Natural killer cell (primary cell): Measurements from ENCODE around the gene SLC12A1. TPM values are rescaled to one million over a fixed set of nuclear protein-coding genes. Genes with fewer than 3 reads are reported as not detected.

Experiments
- ATAC-seq, 3 donors: fragments of 150-1000 bp in 2 of 3; fragments of 200-7000 bp in 1 of 3; cut with Tn5 transposase; 1 replicate in 1 of 3; 2 replicates in 2 of 3; pipeline ENCODE4 v1.10.0; 2021; ENCODE audit warnings: mild to moderate bottlenecking in 2 of 3, moderate library complexity in 2 of 3
- DNase-seq, 2 donors: peaks; one replicate each; pipeline versions ENCODE4 v3.0.0 to v3.0.0-alpha.2; 2013 to 2021; ENCODE audit warnings: mixed read lengths in 1 of 2
- H3K27ac ChIP-seq: one replicate; pipeline ENCODE4 v1.5.1; 2013; ENCODE audit warnings: mild to moderate bottlenecking, low read length
- H3K27me3 ChIP-seq: one replicate; pipeline ENCODE4 v1.6.1; 2013; ENCODE audit warnings: low read length; ENCODE audit not compliant: control insufficient read depth, insufficient read depth
- H3K36me3 ChIP-seq: one replicate; pipeline ENCODE4 v1.6.1; 2013; ENCODE audit warnings: low read length; ENCODE audit not compliant: control insufficient read depth, insufficient read depth
- H3K4me1 ChIP-seq: one replicate; pipeline ENCODE4 v1.6.1; 2013; ENCODE audit warnings: low read length; ENCODE audit not compliant: control insufficient read depth, insufficient read depth
- H3K4me3 ChIP-seq: one replicate; pipeline ENCODE4 v1.5.1; 2013; ENCODE audit warnings: low read length
- H3K9me3 ChIP-seq: one replicate; pipeline ENCODE4 v1.6.1; 2013; ENCODE audit warnings: low read length; ENCODE audit not compliant: control insufficient read depth, insufficient read depth
- H3K27ac Mint-ChIP-seq, 2 donors: one replicate each; pipeline ENCODE4 v1.8.0; 2022; ENCODE audit warnings: mild to moderate bottlenecking in 2 of 2, mixed read lengths in 2 of 2, moderate library complexity in 1 of 2
- H3K27me3 Mint-ChIP-seq, 2 donors: one replicate each; pipeline ENCODE4 v1.8.0; 2022; ENCODE audit warnings: low read depth in 2 of 2, mixed read lengths in 2 of 2
- H3K36me3 Mint-ChIP-seq: one replicate; pipeline ENCODE4 v1.8.0; 2022; ENCODE audit warnings: mixed read lengths
- H3K4me1 Mint-ChIP-seq, 2 donors: one replicate each; pipeline ENCODE4 v1.8.0; 2022; ENCODE audit warnings: mixed read lengths in 2 of 2
- H3K4me3 Mint-ChIP-seq: one replicate; pipeline ENCODE4 v1.8.0; 2022; ENCODE audit warnings: mild to moderate bottlenecking, moderate library complexity, mixed read lengths
- H3K9me3 Mint-ChIP-seq, 2 donors: one replicate each; pipeline ENCODE4 v1.8.0; 2022; ENCODE audit warnings: mixed read lengths in 2 of 2
- CTCF ChIP-seq: fragments of 200-600 bp; IDR thresholded peaks from one replicate; pipeline ENCODE4 v1.8.0; 2022; ENCODE audit warnings: antibody characterized with exemption
- WGBS: methylation state at CpG from one replicate; pipeline ENCODE4 v1.1.7; 2013; ENCODE audit warnings: missing lambda C conversion rate; ENCODE audit not compliant: insufficient coverage; 5-methylcytosine and 5-hydroxymethylcytosine counted together
- intact Hi-C: fragments of 100-400 bp; cut with micrococcal nuclease; formaldehyde crosslinking; loops from one replicate; pipeline ENCODE4 v1.14.2; 2022
- total RNA-seq, 4 donors: library from RNA; stranded (reverse); fragments of 120-200 nt in 1 of 4; gene quantifications; one replicate each; pipeline versions ENCODE4 v1.2.3 to v1.2.4, GENCODE V29; 2013 to 2022

The SLC12A1 gene
- total RNA-seq, 3 donors from 2014 or later (not counting 1 experiment from before 2014, with no cell fraction given) = not detected

DNA sequence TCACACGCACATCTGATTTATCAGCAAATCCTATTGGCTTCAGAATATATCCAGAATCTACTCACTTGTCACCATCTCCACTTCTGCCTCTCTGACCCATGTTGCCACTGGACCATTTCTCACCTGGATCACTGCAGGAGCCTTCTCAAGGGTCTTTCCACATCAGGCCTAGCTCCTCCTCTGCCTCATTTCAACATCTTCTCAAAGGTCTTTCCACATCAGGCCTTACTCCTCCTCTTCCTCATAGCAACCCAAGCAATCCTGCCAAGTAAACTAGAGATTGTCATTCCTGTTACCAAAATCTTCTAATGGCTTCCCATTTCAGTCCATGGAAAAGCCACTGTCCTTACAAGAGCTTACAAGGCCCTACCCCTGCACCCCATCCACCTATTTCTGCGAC, 107.1 kb downstream of the SLC12A1 start:
- H3K4me3 Mint-ChIP-seq = no peak overlapping the region
- ATAC-seq (no peak), DNase-seq (no peak)
- Histone ChIP-seq H3K27ac (no peak overlapping the region), H3K36me3 (no peaks in the 10 kb centered on the region), H3K4me3 (no peak overlapping the region), H3K27me3 (no peaks in the 10 kb centered on the region), H3K9me3 (no peaks in the 10 kb centered on the region), H3K4me1 (no peaks in the 10 kb centered on the region)
- WGBS = 88% methylated on average over 2 of the region's 2 CpGs
- H3K36me3 Mint-ChIP-seq = no peaks in the 10 kb centered on the region
- H3K27me3 Mint-ChIP-seq = peaks cover 0 to 7% of the 10 kb centered on the region in 2 donors
- intact Hi-C loops = no loop called here
- no peak overlapping the region for H3K27ac Mint-ChIP-seq
- TF ChIP-seq CTCF = no peak
- H3K4me1 Mint-ChIP-seq = no peaks in the 10 kb centered on the region
- H3K9me3 Mint-ChIP-seq = no peaks in the 10 kb centered on the region

GRCh38 chr15:48315041-48315440, 108.9 kb downstream of the SLC12A1 start:
- Mint-ChIP-seq H3K27ac (no peak overlapping the region), H3K9me3 (no peaks in the 10 kb centered on the region), H3K4me3 (no peak overlapping the region), H3K36me3 (no peaks in the 10 kb centered on the region), H3K4me1 (no peaks in the 10 kb centered on the region), H3K27me3 (peaks cover 0 to 7% of the 10 kb centered on the region in 2 donors)
- no peaks in the 10 kb centered on the region for H3K27me3 ChIP-seq
- TF ChIP-seq CTCF = no peak
- no peak overlapping the region for H3K4me3 ChIP-seq
- H3K27ac ChIP-seq = no peak overlapping the region
- WGBS = 93% methylated on average over 10 of the region's 10 CpGs
- intact Hi-C loops = no loop called here
- ATAC-seq (no peak), DNase-seq (no peak)
- H3K4me1 ChIP-seq = no peaks in the 10 kb centered on the region
- H3K36me3 ChIP-seq = no peaks in the 10 kb centered on the region
- H3K9me3 ChIP-seq = no peaks in the 10 kb centered on the region

- Histone ChIP-seq H3K36me3 (no peaks in the 10 kb centered on the region), H3K27ac (no peak overlapping the region), H3K4me1 (no peaks in the 10 kb centered on the region), H3K27me3 (no peaks in the 10 kb centered on the region), H3K4me3 (no peak overlapping the region), H3K9me3 (no peaks in the 10 kb centered on the region)
- Mint-ChIP-seq H3K4me3 (no peak overlapping the region), H3K27me3 (peaks cover 0 to 7% of the 10 kb centered on the region in 2 donors), H3K27ac (no peak overlapping the region), H3K4me1 (no peaks in the 10 kb centered on the region), H3K36me3 (no peaks in the 10 kb centered on the region), H3K9me3 (no peaks in the 10 kb centered on the region)
- DNase-seq = no peak
- TF ChIP-seq CTCF = no peak
- ATAC-seq = no peak
- intact Hi-C loops = no loop called here
- 91% methylated on average over 2 of the region's 2 CpGs for WGBS
Observed at GRCh38 chr15:48317221-48317620, 111.1 kb downstream of the SLC12A1 start.

GRCh38 chr15:48318131-48318530, 112.0 kb downstream of the SLC12A1 start:
- no peaks in the 10 kb centered on the region for H3K4me1 Mint-ChIP-seq
- no peaks in the 10 kb centered on the region for H3K4me1 ChIP-seq
- H3K27me3 Mint-ChIP-seq = peaks cover 0 to 7% of the 10 kb centered on the region in 2 donors
- no peaks in the 10 kb centered on the region for H3K9me3 ChIP-seq
- no peak for TF ChIP-seq CTCF
- no peak for DNase-seq
- H3K9me3 Mint-ChIP-seq = no peaks in the 10 kb centered on the region
- no peaks in the 10 kb centered on the region for H3K36me3 ChIP-seq
- H3K4me3 Mint-ChIP-seq = no peak overlapping the region
- no peak overlapping the region for H3K27ac Mint-ChIP-seq
- H3K27me3 ChIP-seq = no peaks in the 10 kb centered on the region
- intact Hi-C loops = no loop called here
- no peaks in the 10 kb centered on the region for H3K36me3 Mint-ChIP-seq
- no peak for ATAC-seq
- no peak overlapping the region for H3K27ac ChIP-seq
- 88% methylated on average over 5 of the region's 6 CpGs for WGBS
- no peak overlapping the region for H3K4me3 ChIP-seq
